ENCODE data around the gene ATP10B.

Gene ATP10B

DNA sequence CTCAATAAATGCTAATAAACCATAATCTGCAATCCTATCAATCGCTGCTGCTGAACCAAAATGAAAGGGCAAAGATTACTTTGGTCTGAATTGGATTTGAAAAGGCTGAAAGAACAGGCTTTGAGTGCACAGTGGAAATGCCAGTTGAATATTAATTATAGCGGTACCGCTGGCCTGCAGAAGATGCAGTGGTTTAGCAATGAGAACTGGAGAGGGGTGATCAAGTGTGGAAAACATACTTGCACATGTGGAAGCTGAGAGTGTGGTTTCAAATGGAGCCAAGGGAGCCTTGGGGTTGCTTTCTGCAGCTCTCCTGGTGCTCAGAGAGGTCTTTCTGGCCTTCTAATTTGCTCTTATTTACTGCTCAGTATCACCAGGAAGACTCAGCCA is 296.4 kb downstream of the ATP10B start:
- no peak for DNase-seq (ENCODE audit: low spot score)

DNA sequence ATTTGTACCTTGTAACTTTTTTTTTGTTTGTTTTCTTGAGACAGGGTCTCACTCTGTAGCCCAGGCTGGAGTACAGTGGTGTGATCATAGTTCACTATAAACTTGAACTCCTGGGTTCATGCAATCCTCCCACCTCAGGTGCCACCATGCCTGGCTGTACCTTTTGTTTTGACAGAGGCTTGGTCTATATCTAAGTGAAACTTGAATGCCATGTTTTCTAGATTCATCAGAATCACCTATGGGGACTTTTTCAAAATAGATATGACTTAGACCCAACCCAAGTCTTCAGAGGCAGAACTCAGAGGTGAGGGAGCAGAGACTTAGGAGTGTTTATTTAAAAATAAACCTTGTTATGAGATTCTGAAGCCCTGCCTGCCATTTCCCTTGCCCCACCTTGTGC is 301.9 kb downstream of the ATP10B start:
- no peak for DNase-seq (ENCODE audit: low spot score)

GRCh38 chr5:160548949-160549645 is 302.9 kb downstream of the ATP10B start:
- no peak for DNase-seq (ENCODE audit: low spot score)

GRCh38 chr5:160547872-160548271 is 304.1 kb downstream of the ATP10B start:
- no peak for DNase-seq (ENCODE audit: low spot score)

GRCh38 chr5:160547061-160547460 is 304.9 kb downstream of the ATP10B start:
- no peak for DNase-seq (ENCODE audit: low spot score)

DNA sequence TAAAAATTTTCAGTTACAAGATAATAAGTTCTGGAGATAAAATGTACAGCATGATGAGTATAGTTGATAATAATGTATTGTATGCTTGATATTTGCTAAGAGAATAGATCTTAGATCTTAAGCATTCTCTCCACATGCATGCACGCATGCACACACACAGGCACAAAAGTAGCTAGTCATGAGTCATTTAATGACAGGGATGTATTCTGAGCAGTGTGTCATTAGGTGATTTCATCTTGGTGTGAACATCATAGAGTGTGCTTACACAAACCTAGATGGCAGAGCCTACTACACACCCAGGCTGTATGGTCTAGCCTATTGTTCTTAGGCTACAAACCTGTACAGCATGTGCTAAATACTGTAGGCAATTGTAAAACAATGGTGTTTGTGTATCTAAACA is 306.2 kb downstream of the ATP10B start:
- DNase-seq (ENCODE audit: low spot score), result no peak

DNA sequence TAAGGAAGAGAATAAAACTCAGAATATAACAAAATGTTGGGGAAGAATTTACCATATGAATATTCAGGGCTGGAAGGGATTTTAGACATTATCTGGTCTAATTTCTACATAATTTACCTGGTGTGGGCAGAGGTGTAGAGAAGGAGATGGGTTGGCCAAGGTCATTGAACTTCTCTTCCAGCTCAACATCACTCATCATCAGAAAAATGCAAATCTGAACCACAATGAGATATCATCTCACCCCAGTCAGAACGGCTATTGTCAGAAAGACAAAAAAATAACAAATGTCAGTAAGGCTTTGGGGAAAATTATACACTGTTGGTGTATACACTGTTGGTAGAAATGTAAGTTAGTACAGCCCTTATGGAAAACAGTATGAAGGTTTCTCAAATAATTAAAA is 308.6 kb downstream of the ATP10B start:
- DNase-seq (ENCODE audit: low spot score), result no peak

DNA sequence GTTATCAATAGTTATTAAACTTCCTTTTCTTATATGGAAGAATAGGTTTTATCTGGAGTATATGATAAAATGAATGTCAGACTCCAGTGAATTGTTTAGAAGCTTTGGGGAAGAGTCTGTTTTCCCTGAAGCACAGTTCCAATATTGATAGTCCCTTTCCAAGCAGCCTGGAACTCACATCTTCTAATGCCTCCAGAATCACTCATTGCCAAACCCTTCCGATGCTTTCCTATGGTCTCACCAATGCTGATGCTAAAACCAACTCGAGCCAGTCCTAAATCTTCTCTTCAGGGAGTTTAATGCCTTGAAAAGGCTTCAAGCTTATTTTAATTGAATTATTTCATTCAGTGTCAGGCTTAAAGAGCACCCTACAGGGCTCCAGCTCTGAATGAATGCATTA is 309.2 kb downstream of the ATP10B start:
- no peak for DNase-seq (ENCODE audit: low spot score)

GRCh38 chr5:160542281-160542680 is 309.7 kb downstream of the ATP10B start:
- no peak for DNase-seq (ENCODE audit: low spot score)

DNA sequence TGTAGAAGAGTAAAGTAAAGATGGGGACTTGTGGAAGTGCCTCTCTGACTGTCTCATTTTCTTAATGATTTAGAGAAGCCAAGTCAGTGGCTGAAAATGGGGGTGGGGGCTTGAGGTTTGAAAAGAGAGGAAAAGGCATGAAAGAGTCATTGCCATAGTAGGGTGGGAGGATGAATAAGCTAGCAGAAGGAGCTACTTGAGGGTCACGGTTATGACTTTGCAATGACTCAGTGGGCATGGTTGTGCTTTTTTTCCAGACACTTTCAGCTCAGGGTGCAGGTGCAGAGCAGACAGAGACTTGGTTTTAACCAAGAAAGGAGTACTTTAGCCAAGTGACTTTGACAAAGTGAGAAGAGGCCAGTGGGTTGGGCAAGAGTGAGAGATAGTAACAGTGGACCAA is 312.6 kb downstream of the ATP10B start:
- no peak for DNase-seq (ENCODE audit: low spot score)

- no peak for DNase-seq (ENCODE audit: low spot score)
Measured at GRCh38 chr5:160537940-160538339, 314.1 kb downstream of the ATP10B start.

DNA sequence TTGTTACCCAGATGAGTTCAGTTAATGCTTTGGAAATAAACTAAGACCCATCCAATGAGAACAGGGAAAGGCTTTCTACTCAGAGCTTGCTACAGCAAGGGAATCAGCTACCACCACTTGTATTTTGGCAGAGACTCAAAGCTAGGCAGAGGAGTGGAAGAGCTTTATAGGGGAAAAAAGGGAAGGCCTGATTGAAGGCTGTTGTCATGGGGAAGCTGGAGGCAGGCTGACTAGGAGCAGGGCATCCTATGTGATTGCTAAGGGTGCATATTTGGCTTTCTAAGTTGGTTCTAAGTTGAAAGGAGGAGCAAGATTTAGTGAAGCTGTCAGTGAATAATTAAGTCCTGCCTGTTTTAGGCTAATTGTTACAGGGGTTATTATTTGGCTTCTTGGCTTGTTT is 314.9 kb downstream of the ATP10B start:
- no peak for DNase-seq (ENCODE audit: low spot score)

GRCh38 chr5:160534914-160535313 is 317.1 kb downstream of the ATP10B start:
- no peak for DNase-seq (ENCODE audit: low spot score)

- DNase-seq (ENCODE audit: low spot score), result no peak
Measured at GRCh38 chr5:160534125-160534524, 317.9 kb downstream of the ATP10B start.

GRCh38 chr5:160525471-160526261 is 326.3 kb downstream of the ATP10B start:
- DNase-seq (ENCODE audit: low spot score), result no peak

- DNase-seq (ENCODE audit: low spot score), result no peak
Measured at GRCh38 chr5:160524827-160525226, 327.2 kb downstream of the ATP10B start.

DNA sequence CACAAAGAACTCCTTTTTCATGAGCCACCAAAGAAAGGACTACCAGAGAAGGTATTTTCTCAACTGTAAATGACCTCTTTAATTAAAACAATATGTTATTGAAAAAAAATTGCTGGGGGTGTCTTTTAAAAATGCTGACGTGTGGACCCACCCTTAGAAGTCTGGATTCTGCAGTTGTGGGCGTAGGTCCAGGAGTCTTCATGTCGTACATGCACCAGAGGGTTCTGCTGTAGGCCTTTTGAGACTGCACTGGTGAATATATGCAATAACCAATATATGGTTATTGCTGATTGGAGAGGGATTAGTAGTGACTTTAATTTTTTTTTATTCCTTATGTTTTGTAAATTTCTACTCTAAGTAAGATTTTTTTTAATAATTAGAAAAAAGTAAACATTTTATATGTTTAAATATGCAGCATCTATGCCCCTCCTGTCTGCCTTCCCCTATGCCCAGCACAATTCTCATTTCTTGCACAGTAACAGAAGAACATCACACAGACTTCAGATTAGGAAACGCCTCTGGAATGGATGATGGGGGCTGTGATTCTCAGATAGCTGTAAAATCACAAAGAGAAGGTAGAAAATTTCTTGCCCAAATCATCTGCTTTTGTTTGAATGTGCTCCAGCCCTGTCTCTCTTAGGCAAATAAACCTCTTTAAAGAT is 328.4 kb downstream of the ATP10B start:
- no peak for DNase-seq (ENCODE audit: low spot score)

DNA sequence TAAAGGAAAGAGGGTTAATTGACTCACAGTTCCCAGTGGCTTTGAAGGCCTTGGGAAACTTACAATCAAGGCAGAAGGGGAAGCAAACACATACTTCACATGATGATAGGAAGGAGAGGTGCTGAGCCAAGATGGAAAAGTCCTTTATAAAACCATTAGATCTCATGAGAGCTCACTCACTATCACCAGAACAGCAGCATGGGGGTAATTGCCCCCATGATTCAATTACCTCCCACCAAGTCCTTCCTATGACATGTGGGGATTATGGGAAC is 330.7 kb downstream of the ATP10B start:
- no peak for DNase-seq (ENCODE audit: low spot score)

DNA sequence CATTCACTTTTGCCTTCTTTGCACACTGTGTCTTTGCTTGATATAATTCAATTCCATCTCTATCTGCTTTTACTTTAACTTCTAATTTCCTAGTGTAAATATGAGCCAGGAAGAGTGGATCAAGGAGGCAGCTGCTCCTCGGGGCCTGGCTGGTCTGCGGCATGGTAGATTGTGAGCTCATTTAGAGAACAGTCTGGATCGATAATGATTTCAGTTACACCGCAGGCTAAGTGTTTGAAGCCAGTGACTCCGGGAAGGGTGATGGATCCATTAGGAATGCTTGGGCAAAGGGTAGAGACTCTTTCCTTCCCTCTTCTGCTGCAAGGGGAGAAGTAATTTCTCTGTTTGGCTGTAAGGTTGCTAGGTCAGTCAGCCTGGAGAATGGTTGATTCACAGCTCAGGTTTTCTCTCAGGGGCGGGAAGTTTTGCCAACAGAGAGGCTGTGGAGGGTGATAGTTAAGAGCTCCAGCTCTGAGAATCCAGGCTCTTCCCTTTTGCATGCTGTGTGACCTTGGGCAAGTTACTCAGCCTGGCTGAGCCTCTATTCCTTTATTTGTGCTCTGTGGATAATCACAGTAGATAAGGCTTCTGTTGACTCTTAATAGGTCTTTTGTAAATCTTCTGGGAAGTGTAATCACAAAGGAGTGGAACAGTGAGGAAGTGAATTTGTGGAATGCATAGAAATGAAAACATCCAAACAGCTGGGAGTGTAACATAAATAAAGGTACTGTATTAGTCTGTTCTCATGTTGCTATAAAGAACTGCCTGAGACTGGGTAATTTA is 331.2 kb downstream of the ATP10B start:
- no peak for DNase-seq (ENCODE audit: low spot score)

- DNase-seq (ENCODE audit: low spot score), result no peak
Measured at GRCh38 chr5:160516696-160517530, 335.1 kb downstream of the ATP10B start.

- no peak for DNase-seq (ENCODE audit: low spot score)
Measured at GRCh38 chr5:160514866-160515265, 337.1 kb downstream of the ATP10B start.

DNA sequence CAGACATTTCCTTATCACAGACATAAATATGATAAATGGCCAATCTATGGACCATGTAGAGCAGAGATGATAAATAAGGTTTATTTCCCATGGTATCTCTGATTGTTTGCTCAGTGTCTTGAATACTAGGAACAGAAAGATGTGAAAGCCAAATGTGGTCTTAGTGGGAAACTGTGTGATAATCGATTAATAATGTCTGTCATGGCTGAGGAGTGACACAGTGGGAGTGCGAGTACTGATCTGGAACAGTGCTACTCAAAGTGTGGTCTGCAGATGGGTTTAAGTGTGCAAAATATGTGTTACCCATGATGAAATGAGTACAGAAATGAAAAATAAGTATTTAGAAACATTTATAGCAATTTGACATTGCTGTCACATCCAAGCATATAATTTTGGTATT is 337.8 kb downstream of the ATP10B start:
- no peak for DNase-seq (ENCODE audit: low spot score)
